Measurements from ENCODE around the gene SYTL3.

The SYTL3 gene

GRCh38 chr6:158729906-158730540 lies 80.2 kb downstream of the SYTL3 start:
- Histone ChIP-seq H3K36me3 (ENCODE audit: insufficient read depth, insufficient read length, low read length) (no peaks in the 10 kb centered on the region), H3K27me3 (ENCODE audit: insufficient read depth, insufficient read length) (no peaks in the 10 kb centered on the region), H3K4me1 (ENCODE audit: insufficient read depth, insufficient read length) (no peaks in the 10 kb centered on the region), H3K4me3 (ENCODE audit: insufficient read length, low read depth) (no peak overlapping the region), H3K9me3 (ENCODE audit: insufficient read depth, low read length) (peaks cover 20% of the 10 kb centered on the region; the same call in 1 of the 2 replicates), H3K9ac (ENCODE audit: insufficient read length, low read depth) (no peak overlapping the region)
- TF ChIP-seq SUZ12 (IDR thresholded peaks at IDR 0.05; ENCODE audit: extremely low read depth, insufficient read depth, insufficient read length): no peak
- no peak for TF ChIP-seq ZNF274 (IDR thresholded peaks at IDR 0.05; ENCODE audit: low read depth, low read length)
- no peak for DNase-seq (ENCODE audit: low read depth, low spot score)

GRCh38 chr6:158730541-158730907 lies 80.7 kb downstream of the SYTL3 start:
- no peaks in the 10 kb centered on the region for H3K27me3 ChIP-seq (ENCODE audit: insufficient read depth, insufficient read length)
- no peak overlapping the region for H3K9ac ChIP-seq (ENCODE audit: insufficient read length, low read depth)
- TF ChIP-seq SUZ12 (IDR thresholded peaks at IDR 0.05; ENCODE audit: extremely low read depth, insufficient read depth, insufficient read length): no peak
- no peak for TF ChIP-seq ZNF274 (IDR thresholded peaks at IDR 0.05; ENCODE audit: low read depth, low read length)
- no peak for TF ChIP-seq YY1 (IDR thresholded peaks at IDR 0.05; ENCODE audit: insufficient read depth, insufficient read length)
- no peak for DNase-seq (ENCODE audit: low read depth, low spot score)
- H3K4me1 ChIP-seq (ENCODE audit: insufficient read depth, insufficient read length): no peaks in the 10 kb centered on the region
- H3K4me3 ChIP-seq (ENCODE audit: insufficient read length, low read depth): no peak overlapping the region
- H3K36me3 ChIP-seq (ENCODE audit: insufficient read depth, insufficient read length, low read length): no peaks in the 10 kb centered on the region
- H3K9me3 ChIP-seq (ENCODE audit: insufficient read depth, low read length): peaks cover 20% of the 10 kb centered on the region; the same call in 1 of the 2 replicates

GRCh38 chr6:158735009-158735408 lies 85.2 kb downstream of the SYTL3 start:
- no peak for TF ChIP-seq SUZ12 (IDR thresholded peaks at IDR 0.05; ENCODE audit: extremely low read depth, insufficient read depth, insufficient read length)
- no peak for TF ChIP-seq YY1 (IDR thresholded peaks at IDR 0.05; ENCODE audit: insufficient read depth, insufficient read length)
- no peak for TF ChIP-seq ZNF274 (IDR thresholded peaks at IDR 0.05; ENCODE audit: low read depth, low read length)
- Histone ChIP-seq H3K36me3 (ENCODE audit: insufficient read depth, insufficient read length, low read length) (no peaks in the 10 kb centered on the region), H3K27me3 (ENCODE audit: insufficient read depth, insufficient read length) (no peaks in the 10 kb centered on the region), H3K9ac (ENCODE audit: insufficient read length, low read depth) (no peak overlapping the region), H3K4me1 (ENCODE audit: insufficient read depth, insufficient read length) (no peaks in the 10 kb centered on the region), H3K4me3 (ENCODE audit: insufficient read length, low read depth) (no peak overlapping the region), H3K9me3 (ENCODE audit: insufficient read depth, low read length) (peaks cover 26% of the 10 kb centered on the region; the same call in 1 of the 2 replicates)
- DNase-seq (ENCODE audit: low read depth, low spot score): no peak

GRCh38 chr6:158737082-158737709 lies 87.3 kb downstream of the SYTL3 start:
- peaks cover 20% of the 10 kb centered on the region; the same call in 1 of the 2 replicates for H3K9me3 ChIP-seq (ENCODE audit: insufficient read depth, low read length)
- TF ChIP-seq YY1 (IDR thresholded peaks at IDR 0.05; ENCODE audit: insufficient read depth, insufficient read length) (no peak), ZNF274 (IDR thresholded peaks at IDR 0.05; ENCODE audit: low read depth, low read length) (no peak), SUZ12 (IDR thresholded peaks at IDR 0.05; ENCODE audit: extremely low read depth, insufficient read depth, insufficient read length) (no peak)
- H3K4me3 ChIP-seq (ENCODE audit: insufficient read length, low read depth): no peak overlapping the region
- no peak for DNase-seq (ENCODE audit: low read depth, low spot score)
- H3K9ac ChIP-seq (ENCODE audit: insufficient read length, low read depth): no peak overlapping the region
- no peaks in the 10 kb centered on the region for H3K27me3 ChIP-seq (ENCODE audit: insufficient read depth, insufficient read length)
- H3K4me1 ChIP-seq (ENCODE audit: insufficient read depth, insufficient read length): no peaks in the 10 kb centered on the region
- no peaks in the 10 kb centered on the region for H3K36me3 ChIP-seq (ENCODE audit: insufficient read depth, insufficient read length, low read length)

GRCh38 chr6:158737710-158738615 lies 88.1 kb downstream of the SYTL3 start:
- H3K4me3 ChIP-seq (ENCODE audit: insufficient read length, low read depth): no peak overlapping the region
- no peak for DNase-seq (ENCODE audit: low read depth, low spot score)
- no peaks in the 10 kb centered on the region for H3K4me1 ChIP-seq (ENCODE audit: insufficient read depth, insufficient read length)
- peaks cover 20% of the 10 kb centered on the region; the same call in 1 of the 2 replicates for H3K9me3 ChIP-seq (ENCODE audit: insufficient read depth, low read length)
- TF ChIP-seq SUZ12 (IDR thresholded peaks at IDR 0.05; ENCODE audit: extremely low read depth, insufficient read depth, insufficient read length) (no peak), YY1 (IDR thresholded peaks at IDR 0.05; ENCODE audit: insufficient read depth, insufficient read length) (no peak), ZNF274 (IDR thresholded peaks at IDR 0.05; ENCODE audit: low read depth, low read length) (no peak)
- H3K36me3 ChIP-seq (ENCODE audit: insufficient read depth, insufficient read length, low read length): no peaks in the 10 kb centered on the region
- no peak overlapping the region for H3K9ac ChIP-seq (ENCODE audit: insufficient read length, low read depth)
- H3K27me3 ChIP-seq (ENCODE audit: insufficient read depth, insufficient read length): no peaks in the 10 kb centered on the region

GRCh38 chr6:158739673-158740072 lies 89.8 kb downstream of the SYTL3 start:
- Histone ChIP-seq H3K4me3 (ENCODE audit: insufficient read length, low read depth) (no peak overlapping the region), H3K36me3 (ENCODE audit: insufficient read depth, insufficient read length, low read length) (no peaks in the 10 kb centered on the region), H3K9me3 (ENCODE audit: insufficient read depth, low read length) (peaks cover 12% of the 10 kb centered on the region; the same call in 1 of the 2 replicates), H3K27me3 (ENCODE audit: insufficient read depth, insufficient read length) (no peaks in the 10 kb centered on the region), H3K4me1 (ENCODE audit: insufficient read depth, insufficient read length) (no peaks in the 10 kb centered on the region), H3K9ac (ENCODE audit: insufficient read length, low read depth) (no peak overlapping the region)
- no peak for TF ChIP-seq ZNF274 (IDR thresholded peaks at IDR 0.05; ENCODE audit: low read depth, low read length)
- no peak for TF ChIP-seq SUZ12 (IDR thresholded peaks at IDR 0.05; ENCODE audit: extremely low read depth, insufficient read depth, insufficient read length)
- no peak for TF ChIP-seq YY1 (IDR thresholded peaks at IDR 0.05; ENCODE audit: insufficient read depth, insufficient read length)
- no peak for DNase-seq (ENCODE audit: low read depth, low spot score)

Data from NT2/D1 (cell line).